ENCODE measurements around the gene IQGAP1. TPM values are rescaled to one million over a fixed set of nuclear protein-coding genes. Genes with fewer than 3 reads are reported as not detected.
"Not testable (repeated sequence)": the region's sequence is repeated elsewhere in the genome, so short reads cannot be mapped to it uniquely, and the experiment has no call there.

Gene IQGAP1
- total RNA-seq, 1 donor from 2014 or later = 265 TPM

DNA sequence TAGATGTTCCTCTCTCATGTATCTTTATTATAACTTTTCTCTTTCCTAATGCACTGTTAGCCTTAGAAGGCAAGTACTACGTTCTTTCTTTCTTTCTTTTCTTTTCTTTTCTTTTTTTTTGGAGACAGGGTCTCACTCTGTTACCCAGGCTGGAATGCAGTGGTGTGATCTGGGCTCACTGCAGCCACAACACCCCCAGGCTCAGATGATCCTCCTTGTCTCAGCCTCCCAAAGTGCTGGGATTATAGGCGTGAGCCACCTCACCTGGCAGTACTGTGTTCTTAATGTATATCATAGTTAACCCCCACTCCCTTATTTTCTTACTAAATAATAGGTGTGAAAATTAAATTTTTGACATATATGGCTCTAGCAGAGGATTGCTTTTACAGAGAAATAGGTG, 23.1 kb downstream of the IQGAP1 start:
- Histone ChIP-seq H3K36me3 (peaks cover 4% of the 10 kb centered on the region), H3K4me1 (peaks cover 86% of the 10 kb centered on the region), H3K27ac (peak overlapping the region; percentile 74), H3K4me3 (no peak overlapping the region), H3K27me3 (ENCODE audit: low read depth) (no peaks in the 10 kb centered on the region), H3K9me3 (no peaks in the 10 kb centered on the region)
- DNase-seq = no peak
- intact Hi-C loops (cut with DNase I) = no loop called here
- TF ChIP-seq CTCF (IDR thresholded peaks at IDR 0.05) = no peak
- ATAC-seq = no peak

DNA sequence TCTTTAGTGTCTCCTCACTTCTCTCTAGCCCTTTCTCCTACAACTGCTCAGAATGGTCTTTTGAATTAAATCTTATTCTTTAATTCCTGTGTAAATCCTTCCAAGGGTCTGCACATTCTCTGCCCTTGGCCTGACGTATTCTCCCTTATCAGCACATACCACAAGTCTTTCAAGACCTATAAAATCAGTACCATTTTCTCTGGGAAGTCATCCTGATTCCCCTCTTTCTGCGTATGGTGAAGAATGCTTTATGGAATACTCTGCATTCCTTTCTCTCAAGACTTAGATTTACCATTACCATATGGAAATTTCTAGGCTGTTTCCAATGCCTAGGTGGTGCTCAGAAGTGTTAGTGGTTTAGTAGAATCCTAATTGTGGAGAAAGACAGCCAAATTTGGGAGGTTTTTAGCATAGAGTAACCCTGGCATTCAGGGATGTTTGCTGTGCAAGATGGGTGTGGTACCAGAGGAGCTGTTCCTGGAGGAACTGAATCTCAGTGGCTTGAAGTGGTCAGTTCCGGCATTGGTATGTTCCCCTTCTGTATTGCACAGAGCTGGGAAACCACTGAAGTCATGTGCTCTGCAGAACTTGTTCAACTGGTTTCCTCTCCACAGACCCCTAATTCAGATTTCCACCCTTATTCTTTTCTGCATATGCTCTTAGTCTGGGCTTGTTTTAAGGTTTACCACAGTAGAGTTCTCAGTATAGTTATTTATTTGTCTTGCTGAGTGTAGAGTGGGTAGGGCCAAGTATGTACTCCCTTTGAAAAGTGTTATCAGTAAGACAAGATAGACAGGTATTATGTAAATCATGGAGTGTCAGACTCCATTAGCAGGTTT, 24.5 kb downstream of the IQGAP1 start:
- Histone ChIP-seq H3K27ac (peak overlapping the region; percentile 74), H3K4me1 (peaks cover 72% of the 10 kb centered on the region), H3K27me3 (ENCODE audit: low read depth) (no peaks in the 10 kb centered on the region), H3K36me3 (peaks cover 4% of the 10 kb centered on the region), H3K4me3 (peak overlapping the region; percentile 2), H3K9me3 (no peaks in the 10 kb centered on the region)
- ATAC-seq (peak; percentile 97 to 99), DNase-seq (peak; percentile 63)
- intact Hi-C loops (cut with DNase I) = no loop called here
- no peak for TF ChIP-seq CTCF (IDR thresholded peaks at IDR 0.05)

GRCh38 chr15:90413411-90414379, 25.7 kb downstream of the IQGAP1 start:
- peak; percentile 11 to 64 for ATAC-seq
- TF ChIP-seq CTCF (IDR thresholded peaks at IDR 0.05) = no peak
- Histone ChIP-seq H3K36me3 (peaks cover 4% of the 10 kb centered on the region), H3K27me3 (ENCODE audit: low read depth) (no peaks in the 10 kb centered on the region), H3K9me3 (no peaks in the 10 kb centered on the region), H3K27ac (peak overlapping the region; percentile 74), H3K4me1 (peaks cover 70% of the 10 kb centered on the region), H3K4me3 (peak overlapping the region; percentile 2)
- no peak for DNase-seq
- intact Hi-C loops (cut with DNase I) = no loop called here

DNA sequence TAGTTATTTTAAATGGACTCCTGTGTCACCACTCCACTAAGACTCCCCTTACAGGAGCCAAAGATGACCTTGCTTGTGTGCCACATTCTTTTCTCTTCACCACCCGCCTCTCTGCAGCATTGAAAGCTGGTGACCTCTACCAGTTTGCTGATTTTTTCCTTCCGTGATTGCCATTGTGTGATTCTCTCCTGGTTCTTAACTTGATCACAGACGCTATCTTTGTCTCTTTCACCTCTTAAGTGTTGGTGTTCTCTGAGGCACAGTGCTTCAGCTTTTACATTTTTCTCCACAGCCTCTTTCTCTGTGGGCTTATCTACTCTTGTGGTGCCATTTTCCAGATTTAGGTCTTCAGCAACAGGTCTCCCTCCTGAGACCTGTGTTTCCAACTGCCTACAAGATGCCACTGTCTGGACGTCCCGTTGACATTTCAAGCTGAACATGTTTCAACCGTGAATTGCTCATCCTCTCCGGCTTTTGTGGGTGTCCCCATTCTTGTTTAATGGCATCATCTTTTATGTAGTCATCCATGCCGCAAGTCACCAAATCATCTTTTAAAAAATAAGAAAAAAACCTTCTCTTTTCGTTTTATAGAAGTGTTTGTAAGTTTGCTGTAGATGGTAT, 26.5 kb downstream of the IQGAP1 start:
- Histone ChIP-seq H3K4me3 (no peak overlapping the region), H3K9me3 (no peaks in the 10 kb centered on the region), H3K36me3 (peaks cover 4% of the 10 kb centered on the region), H3K27me3 (ENCODE audit: low read depth) (no peaks in the 10 kb centered on the region), H3K27ac (peak overlapping the region; percentile 74), H3K4me1 (peaks cover 70% of the 10 kb centered on the region)
- intact Hi-C loops (cut with DNase I) = no loop called here
- ATAC-seq (no peak), DNase-seq (no peak)
- no peak for TF ChIP-seq CTCF (IDR thresholded peaks at IDR 0.05)

GRCh38 chr15:90416052-90416451, 28.0 kb downstream of the IQGAP1 start:
- H3K27ac ChIP-seq; H3K9me3 ChIP-seq; H3K36me3 ChIP-seq; H3K4me3 ChIP-seq; ATAC-seq; H3K27me3 ChIP-seq (ENCODE audit: low read depth); DNase-seq; intact Hi-C loops (cut with DNase I): not testable (repeated sequence)
- peaks cover 82% of the 10 kb centered on the region for H3K4me1 ChIP-seq
